ENCODE measurements around the gene PRDX6.

Gene PRDX6, protein sequence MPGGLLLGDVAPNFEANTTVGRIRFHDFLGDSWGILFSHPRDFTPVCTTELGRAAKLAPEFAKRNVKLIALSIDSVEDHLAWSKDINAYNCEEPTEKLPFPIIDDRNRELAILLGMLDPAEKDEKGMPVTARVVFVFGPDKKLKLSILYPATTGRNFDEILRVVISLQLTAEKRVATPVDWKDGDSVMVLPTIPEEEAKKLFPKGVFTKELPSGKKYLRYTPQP

GRCh38 chr1:173477286-173478093 is at the start of gene PRDX6:
Gene PRDX6 (plus strand): TSS chr1:173477335. CDS start chr1:173477398, 63 bp downstream.
- no peak for DNase-seq (ENCODE audit: low read depth, low spot score)
- H3K27ac ChIP-seq, result peak within 1 kb of the TSS; percentile 87

DNA sequence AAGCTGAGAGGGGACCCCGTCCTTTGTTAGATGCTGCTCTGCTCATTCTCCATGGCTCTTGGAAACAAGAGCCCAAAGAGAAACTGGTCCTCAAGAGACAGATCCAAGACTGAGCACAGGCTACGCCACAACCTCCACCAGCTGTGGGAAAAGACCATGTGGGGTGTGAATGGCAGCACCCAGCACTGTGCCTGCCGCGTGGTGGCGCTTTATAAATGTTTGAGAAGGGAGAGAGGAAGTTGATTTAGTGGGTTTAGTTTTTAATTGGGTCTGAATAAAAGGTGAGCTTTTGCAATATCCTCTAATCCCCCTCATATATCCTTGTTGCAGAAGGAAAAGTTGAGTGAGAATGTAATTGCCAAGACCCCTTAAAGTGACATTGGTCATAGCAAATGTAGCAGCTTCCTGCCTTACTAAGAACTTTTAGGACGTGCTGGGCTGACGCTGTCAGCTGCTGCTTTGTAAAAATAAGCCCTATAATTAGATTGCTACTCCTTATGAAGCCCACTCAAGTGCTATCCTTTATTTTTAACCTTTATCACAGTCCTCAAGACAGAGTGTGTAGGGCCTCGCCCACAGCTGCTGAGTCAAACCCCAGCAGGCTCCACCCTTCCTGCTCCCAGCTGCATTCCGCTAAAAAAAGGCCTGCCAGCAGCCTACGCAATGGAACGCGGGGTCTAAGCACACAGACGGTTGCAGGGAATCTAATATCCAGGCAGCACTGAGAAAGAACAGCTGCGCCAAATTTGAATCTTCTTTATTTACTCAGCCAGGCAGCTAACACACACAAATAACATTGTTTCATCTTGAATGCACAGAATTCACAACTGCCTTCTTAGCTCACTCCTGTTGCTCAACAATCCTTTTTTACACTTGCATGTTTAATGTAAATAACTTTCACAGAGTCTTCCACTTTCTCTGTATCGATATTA is 47.4 kb upstream of the PRDX6 start:
- peak overlapping the region; percentile 76 for H3K27ac ChIP-seq
- DNase-seq (ENCODE audit: low read depth, low spot score), result no peak

DNA sequence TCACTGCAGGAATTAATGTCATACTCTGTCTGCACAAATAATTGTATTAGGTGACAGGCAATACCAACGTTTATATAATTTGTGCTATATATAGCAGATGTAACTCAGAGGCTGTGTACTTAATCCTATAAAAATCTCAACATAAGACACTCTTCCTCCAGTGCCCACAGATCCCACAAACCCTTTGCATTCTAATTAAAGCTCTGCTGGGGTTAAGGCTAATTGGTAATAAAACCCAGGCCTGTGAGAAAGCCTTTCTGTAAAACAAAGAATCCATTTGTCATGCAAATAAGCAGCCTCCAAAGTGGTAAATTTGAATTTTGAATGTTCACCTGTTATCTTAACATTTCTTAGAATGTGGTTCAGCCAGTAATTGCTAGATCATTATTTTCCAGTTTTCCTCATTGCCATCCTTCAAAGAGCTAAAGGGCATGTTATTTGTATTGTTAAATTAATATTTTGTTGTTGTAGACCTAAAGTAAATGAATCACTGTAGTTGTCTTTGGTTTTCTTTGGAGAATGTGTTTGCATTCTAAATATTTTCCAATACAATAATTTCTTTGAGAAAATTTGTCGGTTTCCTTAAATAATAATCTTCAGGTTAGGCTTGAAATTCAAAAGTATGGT is 46.3 kb upstream of the PRDX6 start:
- H3K27ac ChIP-seq, result peak overlapping the region; percentile 76
- DNase-seq (ENCODE audit: low read depth, low spot score), result no peak

- H3K27ac ChIP-seq, result no peak overlapping the region
- no peak for DNase-seq (ENCODE audit: low read depth, low spot score)
Observed at GRCh38 chr1:173431304-173432045, 45.7 kb upstream of the PRDX6 start.

GRCh38 chr1:173432331-173432730 is 44.8 kb upstream of the PRDX6 start:
- no peak for DNase-seq (ENCODE audit: low read depth, low spot score)
- no peak overlapping the region for H3K27ac ChIP-seq

DNA sequence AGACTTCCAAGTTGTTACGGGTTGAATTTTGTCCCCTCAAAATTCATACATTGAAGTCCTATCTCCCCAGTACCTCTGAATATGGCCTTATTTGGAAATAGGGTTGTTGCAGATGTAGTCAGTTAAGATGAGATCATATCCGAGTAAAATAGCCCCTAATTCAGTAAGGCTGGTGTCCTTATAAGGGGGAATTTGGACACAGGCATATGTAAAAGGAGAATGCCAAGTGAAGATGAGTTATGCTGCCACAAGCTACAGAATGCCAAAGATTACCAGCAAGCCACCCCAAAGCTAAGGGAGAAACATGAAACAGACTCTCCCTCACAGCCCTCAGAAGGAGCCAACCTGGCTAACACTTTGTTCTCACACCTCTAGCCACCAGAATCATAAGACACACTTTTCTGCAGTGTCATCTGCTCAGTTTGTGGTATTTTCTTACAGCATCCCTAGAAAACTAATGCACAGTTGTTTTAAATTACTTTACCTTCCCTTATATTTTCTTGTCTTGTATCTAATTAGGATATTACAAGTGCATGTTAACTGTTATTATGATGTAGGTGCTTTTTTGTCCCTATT is 43.3 kb upstream of the PRDX6 start:
- no peak for DNase-seq (ENCODE audit: low read depth, low spot score)
- H3K27ac ChIP-seq, result no peak overlapping the region

DNA sequence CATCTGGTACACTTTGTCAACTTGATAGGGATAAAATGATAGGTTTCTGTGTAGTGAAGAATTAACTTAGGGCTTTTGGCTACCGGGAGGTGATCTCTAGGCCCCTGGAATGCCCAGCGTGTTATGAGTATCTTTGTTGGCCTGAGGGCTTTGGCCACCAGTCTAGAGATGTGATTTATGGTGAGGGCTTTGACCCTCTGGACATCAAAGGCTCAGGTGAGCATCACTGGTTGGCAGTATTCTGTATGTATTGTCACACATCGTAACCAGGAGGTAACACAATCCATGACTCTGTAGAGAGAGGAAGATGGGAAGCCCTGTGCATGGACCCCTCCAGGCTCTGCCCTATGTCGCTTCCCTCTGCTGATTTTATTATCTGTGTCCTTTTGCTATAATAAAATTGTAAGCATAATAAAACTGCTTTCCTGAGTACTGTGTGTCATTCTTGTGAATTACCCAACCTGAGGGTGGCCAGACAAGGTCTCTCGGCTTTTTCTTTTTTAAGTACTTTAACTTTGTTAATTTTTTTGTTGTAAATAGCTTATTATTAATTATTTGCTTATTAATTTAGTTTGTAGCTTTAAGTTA is 40.2 kb upstream of the PRDX6 start:
- DNase-seq (ENCODE audit: low read depth, low spot score), result no peak
- no peak overlapping the region for H3K27ac ChIP-seq

DNA sequence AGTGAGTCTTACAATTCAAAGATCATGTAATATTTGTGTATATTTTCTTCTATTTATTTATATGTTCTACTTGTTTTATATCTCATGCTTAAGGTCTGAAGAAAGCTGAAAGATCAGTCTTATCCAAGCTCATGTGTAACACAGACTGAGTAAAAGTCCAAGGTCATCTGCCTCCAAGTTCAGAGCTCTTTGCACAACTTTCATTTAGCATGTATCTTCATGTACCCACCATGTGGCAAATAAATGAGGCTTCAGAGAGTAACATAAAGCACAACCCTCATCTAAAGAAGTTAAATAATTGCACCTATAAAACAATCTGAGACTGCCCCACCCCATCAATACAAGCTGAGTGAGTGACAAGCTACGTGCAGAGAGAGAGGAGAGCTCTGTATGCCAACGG is 38.5 kb upstream of the PRDX6 start:
- no peak for DNase-seq (ENCODE audit: low read depth, low spot score)

DNA sequence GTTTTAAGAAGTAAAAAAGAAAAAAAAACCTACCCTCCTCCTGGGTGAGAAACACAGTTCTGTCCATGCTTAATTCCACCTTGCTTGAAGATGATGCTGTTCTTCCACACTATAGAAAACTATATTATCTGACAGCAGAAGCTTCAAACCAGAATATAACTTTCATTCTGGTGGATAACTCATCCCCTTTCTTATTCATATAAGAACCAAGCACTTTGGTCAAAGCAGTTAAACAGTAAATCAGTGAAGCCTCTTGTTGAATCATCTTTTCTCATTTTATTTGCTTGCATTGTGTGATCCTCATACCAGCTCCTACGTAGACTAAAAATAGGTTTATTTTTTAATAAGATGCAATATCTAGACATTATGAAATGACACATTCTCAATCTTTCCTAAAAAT is 36.7 kb upstream of the PRDX6 start:
- no peak for DNase-seq (ENCODE audit: low read depth, low spot score)
- no peak overlapping the region for H3K27ac ChIP-seq

More for the DNA sequence above, 38.5 kb upstream of the PRDX6 start:
- H3K27ac ChIP-seq, result no peak overlapping the region

GRCh38 chr1:173444757-173445156 is 32.4 kb upstream of the PRDX6 start:
- no peak for DNase-seq (ENCODE audit: low read depth, low spot score)

GRCh38 chr1:173445164-173445563 is 32.0 kb upstream of the PRDX6 start:
- H3K27ac ChIP-seq, result no peak overlapping the region
- DNase-seq (ENCODE audit: low read depth, low spot score), result no peak

More at GRCh38 chr1:173444757-173445156, 32.4 kb upstream of the PRDX6 start:
- no peak overlapping the region for H3K27ac ChIP-seq

DNA sequence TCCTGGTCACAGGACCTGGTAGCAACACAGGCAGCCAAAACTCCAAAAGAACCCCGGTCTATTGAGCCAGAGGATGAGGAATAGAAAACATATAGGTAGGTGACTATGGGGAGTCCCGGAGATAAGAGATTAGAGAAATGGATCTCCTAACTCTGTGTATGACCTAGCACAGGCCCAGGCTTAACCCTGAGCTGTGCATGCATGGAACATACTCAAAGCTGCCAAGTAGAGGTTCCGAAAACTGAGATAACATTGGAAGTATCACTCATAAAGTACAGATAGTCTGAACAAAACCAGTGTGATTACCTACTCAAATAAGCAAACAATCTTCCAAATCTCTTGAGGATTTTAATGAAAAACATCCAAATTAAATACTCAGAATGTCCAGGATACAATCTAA is 31.5 kb upstream of the PRDX6 start:
- H3K27ac ChIP-seq, result no peak overlapping the region
- no peak for DNase-seq (ENCODE audit: low read depth, low spot score)

GRCh38 chr1:173447224-173447623 is 29.9 kb upstream of the PRDX6 start:
- no peak for DNase-seq (ENCODE audit: low read depth, low spot score)

GRCh38 chr1:173448945-173449344 is 28.2 kb upstream of the PRDX6 start:
- H3K27ac ChIP-seq, result no peak overlapping the region
- no peak for DNase-seq (ENCODE audit: low read depth, low spot score)

More at GRCh38 chr1:173447224-173447623, 29.9 kb upstream of the PRDX6 start:
- H3K27ac ChIP-seq, result no peak overlapping the region

- no peak for DNase-seq (ENCODE audit: low read depth, low spot score)
- H3K27ac ChIP-seq, result no peak overlapping the region
Observed at GRCh38 chr1:173451981-173452380, 25.2 kb upstream of the PRDX6 start.

DNA sequence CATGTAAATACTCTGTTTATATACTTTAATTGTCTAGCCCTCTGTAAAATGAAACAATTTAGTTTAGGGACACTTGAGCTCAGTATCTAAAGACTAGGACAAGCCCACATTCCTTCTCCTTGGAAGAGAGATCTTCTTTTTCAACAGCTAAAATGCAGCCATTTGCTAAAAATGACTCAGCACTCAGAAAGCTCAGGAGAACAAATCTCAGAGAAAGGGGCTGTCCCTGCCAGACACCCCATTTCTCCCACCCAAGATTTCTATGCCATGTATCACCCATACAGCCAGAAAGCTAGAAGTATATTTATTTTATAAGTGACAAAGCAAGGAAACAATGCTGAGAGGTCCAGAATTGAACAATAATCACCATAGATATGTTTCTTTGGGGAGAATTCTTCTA is 23.2 kb upstream of the PRDX6 start:
- no peak for DNase-seq (ENCODE audit: low read depth, low spot score)
- no peak overlapping the region for H3K27ac ChIP-seq

- H3K27ac ChIP-seq, result no peak overlapping the region
- DNase-seq (ENCODE audit: low read depth, low spot score), result no peak
Observed at GRCh38 chr1:173454966-173455524, 22.1 kb upstream of the PRDX6 start.

DNA sequence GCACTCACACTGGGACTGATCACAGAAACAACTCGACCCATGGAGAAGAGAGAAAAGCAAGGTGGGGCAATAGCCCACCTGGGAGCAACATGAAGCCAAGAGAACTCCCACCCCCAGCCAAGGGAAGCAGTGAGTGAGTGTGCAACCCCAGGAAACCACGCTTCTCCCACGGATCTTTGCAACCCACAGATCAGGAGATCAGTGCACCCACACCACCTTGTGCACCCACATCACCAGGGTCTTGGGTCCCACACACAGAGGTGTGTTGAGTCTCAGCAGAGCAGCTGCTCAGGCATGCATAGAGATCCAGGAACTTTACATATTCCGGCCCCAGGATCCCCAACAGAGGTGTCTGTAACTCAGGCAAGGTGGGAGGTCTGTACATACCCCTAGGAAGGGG is 17.2 kb upstream of the PRDX6 start:
- no peak for DNase-seq (ENCODE audit: low read depth, low spot score)
- H3K27ac ChIP-seq, result no peak overlapping the region

Measured in epithelial cell of prostate (primary cell).